Activated effector memory CD4-positive, alpha-beta T cell treated with anti-CD3 and anti-CD28 coated beads, Interleukin-2, amount 50 U/mL, for 16 hours (primary cell): ENCODE data around the gene SGIP1.

ENCODE experiments used
- DNase-seq: peaks from one replicate; pipeline ENCODE4 v3.0.0-alpha.2; 2020

Gene SGIP1

GRCh38 chr1:66533804-66534740 lies at the start of gene SGIP1:
Gene SGIP1 (plus strand): TSS chr1:66534153. CDS start chr1:66534359, 206 bp downstream.
- no peak for DNase-seq

- no peak for DNase-seq
Measured at GRCh38 chr1:66489151-66489550, 44.8 kb upstream of the SGIP1 start.

- DNase-seq: no peak
Measured at GRCh38 chr1:66489972-66490601, 43.9 kb upstream of the SGIP1 start.

GRCh38 chr1:66490816-66491215 lies 43.1 kb upstream of the SGIP1 start:
- DNase-seq: no peak

GRCh38 chr1:66492424-66492823 lies 41.5 kb upstream of the SGIP1 start:
- DNase-seq: no peak

GRCh38 chr1:66493731-66494130 lies 40.2 kb upstream of the SGIP1 start:
- no peak for DNase-seq

GRCh38 chr1:66494482-66494881 lies 39.5 kb upstream of the SGIP1 start:
- DNase-seq: no peak

- DNase-seq: no peak
Measured at GRCh38 chr1:66495495-66495894, 38.5 kb upstream of the SGIP1 start.

- no peak for DNase-seq
Measured at GRCh38 chr1:66497910-66498309, 36.0 kb upstream of the SGIP1 start.

GRCh38 chr1:66500301-66500700 lies 33.7 kb upstream of the SGIP1 start:
- DNase-seq: no peak

- no peak for DNase-seq
Measured at GRCh38 chr1:66502086-66502485, 31.9 kb upstream of the SGIP1 start.

- no peak for DNase-seq
Measured at GRCh38 chr1:66503841-66504470, 30.0 kb upstream of the SGIP1 start.

- DNase-seq: no peak
Measured at GRCh38 chr1:66505671-66506392, 28.1 kb upstream of the SGIP1 start.

GRCh38 chr1:66506393-66506687 lies 27.6 kb upstream of the SGIP1 start:
- no peak for DNase-seq

- DNase-seq: no peak
Measured at GRCh38 chr1:66506991-66507390, 27.0 kb upstream of the SGIP1 start.

- DNase-seq: no peak
Measured at GRCh38 chr1:66510407-66510806, 23.5 kb upstream of the SGIP1 start.

GRCh38 chr1:66511118-66511517 lies 22.8 kb upstream of the SGIP1 start:
- no peak for DNase-seq

- DNase-seq: no peak
Measured at GRCh38 chr1:66517959-66518358, 16.0 kb upstream of the SGIP1 start.

- DNase-seq: no peak
Measured at GRCh38 chr1:66518654-66519053, 15.3 kb upstream of the SGIP1 start.

- no peak for DNase-seq
Measured at GRCh38 chr1:66519992-66520391, 14.0 kb upstream of the SGIP1 start.

- no peak for DNase-seq
Measured at GRCh38 chr1:66520655-66521054, 13.3 kb upstream of the SGIP1 start.

GRCh38 chr1:66521721-66522365 lies 12.1 kb upstream of the SGIP1 start:
- no peak for DNase-seq

- no peak for DNase-seq
Measured at GRCh38 chr1:66523562-66523961, 10.4 kb upstream of the SGIP1 start.
